ENCODE results near the gene CIBAR2. TPM values are rescaled to one million over a fixed set of nuclear protein-coding genes. Genes with fewer than 3 reads are reported as not detected.

Gene CIBAR2
- total RNA-seq, 3 donors from 2014 or later (not counting 1 experiment from before 2014, with no cell fraction given) = not detected

GRCh38 chr16:85142771-85143211 is 30.5 kb upstream of the CIBAR2 start:
- WGBS (ENCODE audit: insufficient coverage) = 23% methylated on average over 19 of the region's 19 CpGs
- Mint-ChIP-seq H3K27me3 (ENCODE audit: low read depth in 2 of 2) (peaks cover 22% of the 10 kb centered on the region in 2 donors), H3K27ac (peak overlapping the region in 1 of 2 donors; percentile 52), H3K4me3 (no peak overlapping the region), H3K4me1 (peaks cover 18 to 24% of the 10 kb centered on the region in 2 donors), H3K36me3 (no peaks in the 10 kb centered on the region), H3K9me3 (no peaks in the 10 kb centered on the region)
- Histone ChIP-seq H3K4me1 (ENCODE audit: control insufficient read depth, insufficient read depth, low read length) (peaks cover 26% of the 10 kb centered on the region), H3K27ac (ENCODE audit: low read length) (no peak overlapping the region), H3K36me3 (ENCODE audit: control insufficient read depth, insufficient read depth, low read length) (no peaks in the 10 kb centered on the region), H3K4me3 (ENCODE audit: low read length) (no peak overlapping the region), H3K27me3 (ENCODE audit: control insufficient read depth, insufficient read depth, low read length) (peaks cover under 1% of the 10 kb centered on the region), H3K9me3 (ENCODE audit: control insufficient read depth, insufficient read depth, low read length) (no peaks in the 10 kb centered on the region)
- intact Hi-C loops (cut with micrococcal nuclease) = no loop called here
- DNase-seq (no peak), ATAC-seq (peak in 2 of 3 donors; percentile 40 to 83)
- TF ChIP-seq, protein P1, sequence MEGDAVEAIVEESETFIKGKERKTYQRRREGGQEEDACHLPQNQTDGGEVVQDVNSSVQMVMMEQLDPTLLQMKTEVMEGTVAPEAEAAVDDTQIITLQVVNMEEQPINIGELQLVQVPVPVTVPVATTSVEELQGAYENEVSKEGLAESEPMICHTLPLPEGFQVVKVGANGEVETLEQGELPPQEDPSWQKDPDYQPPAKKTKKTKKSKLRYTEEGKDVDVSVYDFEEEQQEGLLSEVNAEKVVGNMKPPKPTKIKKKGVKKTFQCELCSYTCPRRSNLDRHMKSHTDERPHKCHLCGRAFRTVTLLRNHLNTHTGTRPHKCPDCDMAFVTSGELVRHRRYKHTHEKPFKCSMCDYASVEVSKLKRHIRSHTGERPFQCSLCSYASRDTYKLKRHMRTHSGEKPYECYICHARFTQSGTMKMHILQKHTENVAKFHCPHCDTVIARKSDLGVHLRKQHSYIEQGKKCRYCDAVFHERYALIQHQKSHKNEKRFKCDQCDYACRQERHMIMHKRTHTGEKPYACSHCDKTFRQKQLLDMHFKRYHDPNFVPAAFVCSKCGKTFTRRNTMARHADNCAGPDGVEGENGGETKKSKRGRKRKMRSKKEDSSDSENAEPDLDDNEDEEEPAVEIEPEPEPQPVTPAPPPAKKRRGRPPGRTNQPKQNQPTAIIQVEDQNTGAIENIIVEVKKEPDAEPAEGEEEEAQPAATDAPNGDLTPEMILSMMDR (IDR thresholded peaks at IDR 0.05) = no peak

DNA sequence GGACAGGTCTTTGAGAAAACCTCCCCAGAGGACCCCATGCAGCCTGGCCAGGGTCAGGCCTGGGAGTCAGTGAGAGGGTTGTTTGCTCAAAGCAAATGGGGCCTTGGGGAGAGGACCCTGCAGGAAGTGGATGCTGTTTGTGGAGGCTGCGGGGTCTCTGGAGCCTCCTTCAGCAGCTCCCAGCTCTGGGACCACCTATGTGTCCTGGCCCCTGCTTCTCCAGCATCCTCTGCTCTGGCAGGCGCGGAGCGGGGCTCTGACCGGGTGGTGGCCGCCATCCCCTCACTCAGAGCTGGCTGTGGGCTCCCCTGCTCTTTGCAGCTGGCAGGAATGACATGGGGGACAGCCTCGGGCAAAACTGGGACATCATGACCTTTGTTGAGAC is 29.8 kb upstream of the CIBAR2 start:
- H3K4me3 Mint-ChIP-seq = no peak overlapping the region
- 93% methylated on average over 7 of the region's 7 CpGs for WGBS (ENCODE audit: insufficient coverage)
- Histone ChIP-seq H3K27ac (ENCODE audit: low read length) (no peak overlapping the region), H3K4me1 (ENCODE audit: control insufficient read depth, insufficient read depth, low read length) (peaks cover 33% of the 10 kb centered on the region), H3K4me3 (ENCODE audit: low read length) (no peak overlapping the region), H3K9me3 (ENCODE audit: control insufficient read depth, insufficient read depth, low read length) (no peaks in the 10 kb centered on the region), H3K27me3 (ENCODE audit: control insufficient read depth, insufficient read depth, low read length) (peaks cover 4% of the 10 kb centered on the region), H3K36me3 (ENCODE audit: control insufficient read depth, insufficient read depth, low read length) (no peaks in the 10 kb centered on the region)
- H3K4me1 Mint-ChIP-seq = peaks cover 18 to 28% of the 10 kb centered on the region in 2 donors
- intact Hi-C loops (cut with micrococcal nuclease) = no loop called here
- DNase-seq (no peak), ATAC-seq (no peak)
- TF ChIP-seq, protein P1 (IDR thresholded peaks at IDR 0.05) = no peak
- H3K27me3 Mint-ChIP-seq (ENCODE audit: low read depth in 2 of 2) = peaks cover 25 to 27% of the 10 kb centered on the region in 2 donors
- peak overlapping the region in 1 of 2 donors; percentile 52 for H3K27ac Mint-ChIP-seq
- no peaks in the 10 kb centered on the region for H3K36me3 Mint-ChIP-seq
- H3K9me3 Mint-ChIP-seq = no peaks in the 10 kb centered on the region

DNA sequence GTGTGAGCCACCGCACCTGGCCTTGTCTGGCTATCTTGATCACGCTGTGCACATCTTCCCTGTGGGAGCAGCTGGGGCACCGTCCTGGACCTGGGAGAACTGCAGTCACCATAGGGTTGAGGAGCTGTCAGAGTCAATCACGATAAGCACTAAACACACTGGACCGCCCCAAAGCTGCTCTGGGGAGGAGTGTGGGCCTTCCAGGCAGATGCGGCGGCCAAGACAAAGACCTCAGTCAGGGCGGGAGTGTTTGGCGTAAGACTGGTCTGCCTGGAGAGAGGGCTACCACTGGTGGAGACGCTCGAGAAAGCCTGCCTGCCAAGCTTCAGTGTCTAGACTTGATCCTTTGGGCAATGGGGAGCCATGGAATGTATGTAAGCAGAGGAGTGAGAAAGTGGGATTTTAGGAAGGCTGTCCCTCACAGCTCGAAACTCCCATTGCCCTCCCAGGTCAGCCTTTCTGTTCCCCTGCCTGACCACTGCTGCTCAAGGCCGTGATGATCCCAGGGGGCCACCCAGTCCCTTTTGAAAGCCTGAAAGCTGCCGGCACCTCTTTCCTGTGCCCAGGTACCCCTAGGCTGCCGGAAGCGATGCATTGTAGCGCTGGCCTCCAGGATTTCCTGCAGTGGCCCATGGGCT is 29.3 kb upstream of the CIBAR2 start:
- H3K27me3 Mint-ChIP-seq (ENCODE audit: low read depth in 2 of 2) = peaks cover 27 to 28% of the 10 kb centered on the region in 2 donors
- no peak for DNase-seq
- 86% methylated on average over 17 of the region's 17 CpGs for WGBS (ENCODE audit: insufficient coverage)

More for the DNA sequence above, 29.3 kb upstream of the CIBAR2 start:
- Histone ChIP-seq H3K4me1 (ENCODE audit: control insufficient read depth, insufficient read depth, low read length) (peaks cover 38% of the 10 kb centered on the region), H3K27ac (ENCODE audit: low read length) (no peak overlapping the region), H3K9me3 (ENCODE audit: control insufficient read depth, insufficient read depth, low read length) (no peaks in the 10 kb centered on the region), H3K27me3 (ENCODE audit: control insufficient read depth, insufficient read depth, low read length) (peaks cover 4% of the 10 kb centered on the region), H3K36me3 (ENCODE audit: control insufficient read depth, insufficient read depth, low read length) (no peaks in the 10 kb centered on the region), H3K4me3 (ENCODE audit: low read length) (no peak overlapping the region)
- TF ChIP-seq, protein P1 (IDR thresholded peaks at IDR 0.05) = no peak
- Mint-ChIP-seq H3K36me3 (no peaks in the 10 kb centered on the region), H3K9me3 (no peaks in the 10 kb centered on the region), H3K27ac (no peak overlapping the region), H3K4me1 (peaks cover 21 to 31% of the 10 kb centered on the region in 2 donors), H3K4me3 (no peak overlapping the region)
- ATAC-seq = no peak
- intact Hi-C loops (cut with micrococcal nuclease) = no loop called here

Measured in natural killer cell (primary cell).